KOPT-K1 (cell line): ENCODE data around the gene SCYGR3.

Experiments used
- H3K27ac ChIP-seq: fragments of 200-600 bp; sonication (generic); 2 replicates; pipeline ENCODE4 v1.5.1; 2016; ENCODE audit warnings: antibody characterized with exemption, mild to moderate bottlenecking, low read depth, low read length; ENCODE audit not compliant: poor library complexity, severe bottlenecking
- H3K36me3 ChIP-seq: fragments of 200-600 bp; sonication (generic); 2 replicates; pipeline ENCODE4 v1.5.1; 2017; ENCODE audit warnings: antibody characterized with exemption, mild to moderate bottlenecking, low read length, moderate library complexity; ENCODE audit not compliant: insufficient read depth
- H3K9me3 ChIP-seq: fragments of 200-600 bp; sonication (generic); 2 replicates; pipeline ENCODE4 v1.5.1; 2017; ENCODE audit warnings: antibody characterized with exemption, low read length, mild to moderate bottlenecking; ENCODE audit not compliant: insufficient read depth, poor library complexity, severe bottlenecking

The SCYGR3 gene

GRCh38 chr2:227614740-227615139, at the start of gene SCYGR3:
TSS of gene SCYGR3 (minus strand) at chr2:227614840. CDS start at chr2:227614840, 0 bp downstream.
- H3K27ac ChIP-seq = no peak within 1 kb of the TSS

GRCh38 chr2:227661827-227662226, 47.2 kb upstream of the SCYGR3 start:
- no peak overlapping the region for H3K27ac ChIP-seq
- H3K9me3 ChIP-seq = no peaks in the 10 kb centered on the region
- H3K36me3 ChIP-seq = no peaks in the 10 kb centered on the region

More at GRCh38 chr2:227614740-227615139, at the start of gene SCYGR3:
- Histone ChIP-seq H3K36me3 (no peaks in the 10 kb centered on the region), H3K9me3 (no peaks in the 10 kb centered on the region)

- H3K27ac ChIP-seq = no peak overlapping the region
- H3K9me3 ChIP-seq = no peaks in the 10 kb centered on the region
- H3K36me3 ChIP-seq = no peaks in the 10 kb centered on the region
Observed at GRCh38 chr2:227661025-227661649, 46.5 kb upstream of the SCYGR3 start.

- Histone ChIP-seq H3K27ac (no peak overlapping the region), H3K9me3 (no peaks in the 10 kb centered on the region), H3K36me3 (no peaks in the 10 kb centered on the region)
Observed at GRCh38 chr2:227657199-227657845, 42.7 kb upstream of the SCYGR3 start.

GRCh38 chr2:227655454-227655853, 40.8 kb upstream of the SCYGR3 start:
- Histone ChIP-seq H3K27ac (no peak overlapping the region), H3K36me3 (no peaks in the 10 kb centered on the region), H3K9me3 (no peaks in the 10 kb centered on the region)

- H3K9me3 ChIP-seq = no peaks in the 10 kb centered on the region
Observed at GRCh38 chr2:227654426-227654825, 39.8 kb upstream of the SCYGR3 start.

GRCh38 chr2:227653419-227653818, 38.8 kb upstream of the SCYGR3 start:
- H3K27ac ChIP-seq = no peak overlapping the region
- no peaks in the 10 kb centered on the region for H3K36me3 ChIP-seq
- H3K9me3 ChIP-seq = no peaks in the 10 kb centered on the region

More at GRCh38 chr2:227654426-227654825, 39.8 kb upstream of the SCYGR3 start:
- Histone ChIP-seq H3K27ac (no peak overlapping the region), H3K36me3 (no peaks in the 10 kb centered on the region)

GRCh38 chr2:227643990-227644551, 29.4 kb upstream of the SCYGR3 start:
- Histone ChIP-seq H3K36me3 (no peaks in the 10 kb centered on the region), H3K9me3 (no peaks in the 10 kb centered on the region), H3K27ac (no peak overlapping the region)

GRCh38 chr2:227642656-227643055, 28.0 kb upstream of the SCYGR3 start:
- Histone ChIP-seq H3K27ac (no peak overlapping the region), H3K9me3 (no peaks in the 10 kb centered on the region), H3K36me3 (no peaks in the 10 kb centered on the region)

GRCh38 chr2:227634201-227634600, 19.6 kb upstream of the SCYGR3 start:
- no peaks in the 10 kb centered on the region for H3K36me3 ChIP-seq
- no peak overlapping the region for H3K27ac ChIP-seq
- H3K9me3 ChIP-seq = no peaks in the 10 kb centered on the region

GRCh38 chr2:227632827-227633226, 18.2 kb upstream of the SCYGR3 start:
- Histone ChIP-seq H3K9me3 (no peaks in the 10 kb centered on the region), H3K27ac (no peak overlapping the region), H3K36me3 (no peaks in the 10 kb centered on the region)

- no peaks in the 10 kb centered on the region for H3K36me3 ChIP-seq
- H3K27ac ChIP-seq = no peak overlapping the region
- H3K9me3 ChIP-seq = no peaks in the 10 kb centered on the region
Observed at GRCh38 chr2:227630322-227630721, 15.7 kb upstream of the SCYGR3 start.

GRCh38 chr2:227629435-227629834, 14.8 kb upstream of the SCYGR3 start:
- no peaks in the 10 kb centered on the region for H3K36me3 ChIP-seq
- H3K9me3 ChIP-seq = no peaks in the 10 kb centered on the region
- H3K27ac ChIP-seq = no peak overlapping the region

GRCh38 chr2:227627769-227628168, 13.1 kb upstream of the SCYGR3 start:
- no peaks in the 10 kb centered on the region for H3K36me3 ChIP-seq

GRCh38 chr2:227626580-227627151, 12.0 kb upstream of the SCYGR3 start:
- Histone ChIP-seq H3K9me3 (no peaks in the 10 kb centered on the region), H3K36me3 (no peaks in the 10 kb centered on the region), H3K27ac (no peak overlapping the region)

More at GRCh38 chr2:227627769-227628168, 13.1 kb upstream of the SCYGR3 start:
- Histone ChIP-seq H3K9me3 (no peaks in the 10 kb centered on the region), H3K27ac (no peak overlapping the region)
